Stimulated activated CD8-positive, alpha-beta memory T cell treated with anti-CD3 and anti-CD28 coated beads, Interleukin-15, amount 100 ng/mL, for 24 hours (primary cell): ENCODE measurements around the gene LCK.
"Not testable (repeated sequence)": the region's sequence is repeated elsewhere in the genome, so short reads cannot be mapped to it uniquely, and the experiment has no call there.

ENCODE experiments used
- DNase-seq: peaks from one replicate; pipeline ENCODE4 v3.0.0-alpha.2; 2020; ENCODE audit warnings: low read depth

The LCK gene

DNA sequence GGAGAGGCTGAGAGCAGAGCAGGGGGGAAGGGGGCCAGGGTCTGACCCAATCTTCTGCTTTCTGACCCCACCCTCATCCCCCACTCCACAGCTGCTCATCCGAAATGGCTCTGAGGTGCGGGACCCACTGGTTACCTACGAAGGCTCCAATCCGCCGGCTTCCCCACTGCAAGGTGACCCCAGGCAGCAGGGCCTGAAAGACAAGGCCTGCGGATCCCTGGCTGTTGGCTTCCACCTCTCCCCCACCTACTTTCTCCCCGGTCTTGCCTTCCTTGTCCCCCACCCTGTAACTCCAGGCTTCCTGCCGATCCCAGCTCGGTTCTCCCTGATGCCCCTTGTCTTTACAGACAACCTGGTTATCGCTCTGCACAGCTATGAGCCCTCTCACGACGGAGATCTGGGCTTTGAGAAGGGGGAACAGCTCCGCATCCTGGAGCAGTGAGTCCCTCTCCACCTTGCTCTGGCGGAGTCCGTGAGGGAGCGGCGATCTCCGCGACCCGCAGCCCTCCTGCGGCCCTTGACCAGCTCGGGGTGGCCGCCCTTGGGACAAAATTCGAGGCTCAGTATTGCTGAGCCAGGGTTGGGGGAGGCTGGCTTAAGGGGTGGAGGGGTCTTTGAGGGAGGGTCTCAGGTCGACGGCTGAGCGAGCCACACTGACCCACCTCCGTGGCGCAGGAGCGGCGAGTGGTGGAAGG lies 23.7 kb downstream of the LCK start:
- no peak for DNase-seq

DNA sequence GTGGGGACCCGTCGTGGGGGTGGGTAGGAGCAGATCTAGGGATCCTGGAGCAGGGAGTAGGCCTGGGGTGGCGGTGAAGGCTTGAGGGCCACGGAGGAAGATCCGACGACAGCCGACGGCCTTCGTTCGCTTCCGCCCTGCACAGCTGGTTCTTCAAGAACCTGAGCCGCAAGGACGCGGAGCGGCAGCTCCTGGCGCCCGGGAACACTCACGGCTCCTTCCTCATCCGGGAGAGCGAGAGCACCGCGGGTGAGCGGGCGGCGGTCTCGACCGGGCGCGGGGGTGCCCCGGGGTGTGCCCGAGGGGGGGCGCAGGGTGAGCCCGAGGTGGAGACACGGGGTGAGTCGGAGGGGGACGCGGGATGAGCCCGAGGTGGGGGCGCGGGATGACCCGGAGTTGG lies 24.4 kb downstream of the LCK start:
- no peak for DNase-seq

DNA sequence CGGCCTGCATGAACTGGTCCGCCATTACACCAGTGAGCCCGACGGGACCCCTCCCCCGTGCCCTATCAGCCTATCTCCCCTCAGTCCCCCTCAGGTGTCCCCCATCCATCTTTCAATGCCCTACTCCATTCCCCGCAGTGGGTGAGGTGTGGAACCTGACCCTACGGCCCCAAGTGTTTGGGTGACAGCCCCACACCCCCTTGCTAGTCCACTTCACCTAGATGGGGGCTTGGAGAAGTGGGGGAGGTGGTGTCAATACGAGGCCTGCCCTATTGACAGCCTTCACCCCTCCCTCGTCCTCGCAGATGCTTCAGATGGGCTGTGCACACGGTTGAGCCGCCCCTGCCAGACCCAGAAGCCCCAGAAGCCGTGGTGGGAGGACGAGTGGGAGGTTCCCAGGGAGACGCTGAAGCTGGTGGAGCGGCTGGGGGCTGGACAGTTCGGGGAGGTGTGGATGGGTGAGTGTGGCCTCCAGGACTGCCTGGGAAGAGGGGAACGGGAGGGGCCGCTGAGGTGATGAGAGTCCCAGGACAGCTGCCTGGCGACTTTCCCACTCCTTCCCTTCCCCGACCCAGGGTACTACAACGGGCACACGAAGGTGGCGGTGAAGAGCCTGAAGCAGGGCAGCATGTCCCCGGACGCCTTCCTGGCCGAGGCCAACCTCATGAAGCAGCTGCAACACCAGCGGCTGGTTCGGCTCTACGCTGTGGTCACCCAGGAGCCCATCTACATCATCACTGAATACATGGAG lies 25.1 kb downstream of the LCK start:
- DNase-seq, result no peak

DNA sequence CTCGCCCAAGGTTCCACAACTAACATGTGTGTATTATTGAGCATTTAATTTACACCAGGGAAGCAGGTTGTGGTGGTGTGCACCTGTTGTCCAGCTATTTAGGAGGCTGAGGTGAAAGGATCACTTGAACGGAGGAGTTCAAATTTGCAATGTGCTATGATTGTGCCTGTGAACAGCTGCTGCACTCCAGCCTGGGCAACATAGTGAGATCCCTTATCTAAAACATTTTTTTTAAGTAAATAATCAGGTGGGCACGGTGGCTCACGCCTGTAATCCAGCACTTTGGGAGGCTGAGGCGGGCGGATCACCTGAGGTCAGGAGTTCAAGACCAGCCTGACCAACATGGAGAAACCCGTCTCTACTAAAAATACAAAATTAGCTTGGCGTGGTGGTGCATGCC lies 33.7 kb downstream of the LCK start:
- not testable (repeated sequence) for DNase-seq

- no peak for DNase-seq
Observed at GRCh38 chr1:32285658-32286057, 34.6 kb downstream of the LCK start.

- no peak for DNase-seq
Observed at GRCh38 chr1:32286763-32287162, 35.7 kb downstream of the LCK start.

DNA sequence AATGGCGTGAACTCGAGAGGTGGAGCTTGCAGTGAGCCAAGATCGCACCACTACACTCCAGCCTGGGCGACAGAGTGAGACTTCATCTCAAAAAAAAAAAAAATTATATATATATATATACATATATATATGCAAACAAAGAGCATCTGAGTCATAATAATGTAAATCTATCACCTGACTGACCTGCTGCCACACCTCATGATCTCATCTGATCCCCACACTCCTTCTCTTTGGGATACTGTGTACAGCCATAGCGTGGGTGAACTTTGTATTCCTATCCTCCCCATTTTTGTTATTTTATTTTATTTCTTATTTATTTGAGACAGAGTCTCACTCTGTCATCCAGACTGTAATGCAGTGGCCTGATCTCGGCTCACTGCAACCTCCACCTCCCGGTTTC lies 38.2 kb downstream of the LCK start:
- no peak for DNase-seq

GRCh38 chr1:32291145-32291707 lies 40.2 kb downstream of the LCK start:
- DNase-seq, result no peak

DNA sequence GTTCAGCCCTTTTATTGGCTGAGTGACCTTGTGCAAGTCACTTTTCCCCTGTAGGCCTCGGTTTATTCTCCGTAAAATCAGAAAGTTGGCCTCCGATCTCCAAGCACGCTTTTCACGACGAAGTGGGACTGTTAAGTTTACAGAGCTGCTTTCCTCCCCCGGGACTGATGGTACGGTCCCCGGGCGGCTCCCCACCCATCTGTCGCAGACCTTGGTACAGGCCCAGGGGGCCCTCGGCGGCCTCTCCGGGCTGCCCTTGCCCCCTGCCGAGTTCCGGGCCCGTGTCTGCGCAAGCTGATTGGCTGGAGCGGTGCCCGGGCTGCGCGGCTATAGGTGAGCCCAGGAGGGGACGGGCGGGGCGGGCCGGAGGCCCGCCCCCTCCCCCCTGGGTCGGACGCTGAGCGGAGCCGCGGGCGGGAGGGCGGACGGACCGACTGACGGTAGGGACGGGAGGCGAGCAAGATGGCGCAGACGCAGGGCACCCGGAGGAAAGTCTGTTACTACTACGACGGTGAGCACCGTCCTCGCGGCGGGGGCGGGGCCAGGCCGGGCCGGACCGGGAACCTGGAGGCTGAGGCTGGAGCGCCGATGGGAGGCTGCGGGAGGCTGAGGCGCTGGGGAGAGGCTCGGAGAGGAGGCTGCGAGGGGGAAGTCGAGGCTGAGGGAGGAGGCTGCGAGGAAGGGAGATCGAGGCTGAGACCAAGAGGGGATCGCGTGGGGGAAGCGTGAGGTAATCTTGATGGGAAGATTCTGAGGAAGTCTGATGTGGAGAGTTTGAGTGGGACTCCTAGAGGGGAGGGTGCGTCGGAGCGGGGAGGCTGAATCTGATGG lies 40.9 kb downstream of the LCK start, which contains the start of gene HDAC1:
HDAC1 (plus strand) TSS at position 376 of the 831 bp plus-strand sequence; CDS start at position 463, 87 bp downstream.
- DNase-seq, result peak; percentile 89

GRCh38 chr1:32298211-32298610 lies 47.1 kb downstream of the LCK start:
- not testable (repeated sequence) for DNase-seq

DNA sequence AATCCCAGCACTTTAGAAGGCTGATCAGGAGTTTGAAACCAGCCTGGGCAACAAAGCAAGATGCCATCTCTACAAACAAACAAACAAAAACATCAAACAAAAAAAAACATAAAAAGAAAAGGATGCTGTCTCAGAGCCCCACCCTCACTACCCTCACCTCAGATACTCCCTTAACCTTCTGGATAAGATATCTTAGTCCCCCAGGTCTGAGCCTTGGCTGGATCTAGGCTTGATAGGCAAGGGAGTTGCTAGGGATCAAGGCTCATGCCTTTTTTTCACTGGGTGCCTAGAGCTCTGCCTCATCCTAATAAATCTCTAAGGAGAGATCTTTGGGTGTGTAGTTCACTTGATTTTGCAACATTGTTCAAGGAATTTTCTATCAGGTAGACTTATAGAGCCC lies 48.3 kb downstream of the LCK start:
- DNase-seq, result no peak

DNA sequence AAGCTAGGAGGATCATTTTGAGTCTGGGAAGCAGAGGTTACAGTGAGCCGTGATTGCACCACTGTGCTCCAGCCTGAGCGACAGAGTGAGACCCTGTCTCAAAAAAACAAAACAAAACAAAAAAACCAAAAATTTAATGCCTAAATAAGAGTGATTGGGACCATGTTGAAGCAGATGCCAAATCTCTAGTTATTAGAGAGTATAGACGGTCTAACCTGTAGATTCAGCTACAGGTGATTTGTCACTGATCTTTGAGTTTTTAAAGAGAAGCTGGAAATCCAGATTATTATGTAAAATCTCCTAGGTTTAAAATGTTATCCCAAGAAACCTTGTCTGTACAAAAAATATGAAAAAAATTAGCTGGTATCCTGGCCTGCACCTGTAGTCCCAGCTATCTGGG lies 52.3 kb downstream of the LCK start:
- no peak for DNase-seq

DNA sequence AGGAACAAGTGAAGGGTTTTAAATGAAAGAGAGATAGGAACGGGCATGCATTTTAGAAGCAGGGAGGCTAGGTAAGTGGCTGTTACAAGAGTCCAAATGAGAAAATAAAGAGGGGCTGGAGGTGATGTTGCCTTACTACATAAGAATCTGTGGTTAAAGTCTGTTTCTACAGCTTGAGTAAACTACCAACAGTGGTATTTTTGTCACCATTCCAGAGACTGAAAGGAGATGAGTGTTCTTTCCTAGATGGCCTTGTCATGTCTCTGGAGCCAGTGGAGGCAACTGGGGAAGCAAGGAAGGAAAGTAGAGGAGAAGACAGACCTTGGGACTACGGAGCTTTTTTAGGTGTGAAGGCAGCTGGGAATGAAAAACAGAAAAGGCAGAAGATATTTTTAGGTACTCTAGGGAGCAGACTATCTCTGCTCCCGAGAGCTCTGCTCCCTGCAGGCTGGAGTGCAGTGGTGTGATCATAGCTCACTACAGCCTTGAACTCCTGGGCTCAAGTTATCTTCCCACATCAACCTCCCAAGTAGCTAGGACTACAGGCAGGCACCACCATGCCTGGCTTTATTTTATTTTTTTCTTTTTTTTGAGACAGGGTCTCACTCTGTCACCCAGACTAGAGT lies 53.0 kb downstream of the LCK start:
- DNase-seq, result no peak

GRCh38 chr1:32305310-32305709 lies 54.2 kb downstream of the LCK start:
- DNase-seq, result no peak

- DNase-seq, result no peak
Observed at GRCh38 chr1:32307324-32307723, 56.3 kb downstream of the LCK start.

- no peak for DNase-seq
Observed at GRCh38 chr1:32309960-32310359, 58.9 kb downstream of the LCK start.

DNA sequence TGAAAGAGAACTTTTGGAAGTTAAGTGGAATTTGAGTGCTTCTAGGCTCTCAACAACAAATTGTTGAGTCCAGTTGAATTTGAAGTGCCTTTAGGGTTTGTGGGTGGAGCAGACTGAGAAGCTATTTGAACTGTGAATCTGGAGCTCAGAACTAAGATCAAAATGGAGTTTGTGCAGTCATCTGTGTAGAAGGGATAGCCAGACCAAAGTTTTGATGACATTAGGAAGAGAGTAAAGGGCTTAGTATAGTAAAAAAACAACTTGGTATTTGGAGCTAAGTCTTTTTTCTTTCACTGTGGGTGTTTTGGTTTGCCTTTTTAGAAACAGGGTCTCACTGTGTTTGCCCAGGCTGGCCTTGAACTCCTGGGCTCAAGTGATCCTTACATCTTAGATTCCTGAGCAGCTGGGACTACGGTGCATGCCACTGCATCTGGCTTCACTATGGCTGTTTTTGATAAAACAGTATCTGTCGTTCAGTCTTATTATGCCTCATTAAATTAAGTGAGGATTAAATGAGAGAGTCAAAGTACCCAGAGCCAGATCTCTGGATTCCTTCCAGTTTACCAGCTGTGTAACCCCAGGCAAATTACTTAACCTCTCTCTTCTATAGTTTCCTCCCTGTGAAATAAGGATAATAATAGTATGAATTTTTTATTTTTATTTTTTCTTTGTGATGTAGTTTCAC lies 60.8 kb downstream of the LCK start:
- no peak for DNase-seq

- no peak for DNase-seq
Observed at GRCh38 chr1:32316903-32317277, 65.8 kb downstream of the LCK start.

DNA sequence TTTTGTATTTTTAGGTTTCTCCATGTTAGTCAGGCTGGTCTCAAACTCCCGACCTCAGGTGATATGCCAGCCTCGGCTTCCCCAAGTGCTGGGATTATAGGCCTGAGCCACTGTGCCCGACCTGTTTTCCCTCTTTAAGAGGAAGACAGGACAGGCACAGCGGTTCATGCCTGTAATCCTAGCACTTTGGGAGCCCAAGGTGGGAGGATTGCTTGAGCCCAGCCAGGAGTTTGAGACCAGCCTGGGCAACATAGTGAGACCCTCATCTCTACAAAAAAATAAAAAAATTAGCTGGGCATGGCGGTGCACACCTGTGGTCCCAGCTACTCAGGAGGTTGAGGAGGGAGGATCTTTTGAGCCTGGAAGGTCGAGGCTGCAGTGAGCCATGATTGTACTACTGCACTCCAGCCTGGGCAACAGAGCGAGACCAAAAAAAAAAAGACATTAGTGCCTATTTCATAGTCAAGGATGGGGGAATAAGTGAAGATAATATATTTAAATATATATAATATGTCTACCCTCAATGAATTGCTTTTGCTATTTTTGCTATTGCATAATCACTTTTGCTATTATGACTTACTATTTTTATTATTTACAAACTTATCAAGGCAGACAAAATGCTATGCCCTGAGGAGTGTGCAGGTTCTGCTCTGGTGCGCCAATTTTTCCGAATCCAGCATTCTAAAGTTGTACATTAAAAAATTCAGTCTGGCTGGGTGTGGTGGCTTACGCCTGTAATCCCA lies 67.2 kb downstream of the LCK start:
- no peak for DNase-seq

DNA sequence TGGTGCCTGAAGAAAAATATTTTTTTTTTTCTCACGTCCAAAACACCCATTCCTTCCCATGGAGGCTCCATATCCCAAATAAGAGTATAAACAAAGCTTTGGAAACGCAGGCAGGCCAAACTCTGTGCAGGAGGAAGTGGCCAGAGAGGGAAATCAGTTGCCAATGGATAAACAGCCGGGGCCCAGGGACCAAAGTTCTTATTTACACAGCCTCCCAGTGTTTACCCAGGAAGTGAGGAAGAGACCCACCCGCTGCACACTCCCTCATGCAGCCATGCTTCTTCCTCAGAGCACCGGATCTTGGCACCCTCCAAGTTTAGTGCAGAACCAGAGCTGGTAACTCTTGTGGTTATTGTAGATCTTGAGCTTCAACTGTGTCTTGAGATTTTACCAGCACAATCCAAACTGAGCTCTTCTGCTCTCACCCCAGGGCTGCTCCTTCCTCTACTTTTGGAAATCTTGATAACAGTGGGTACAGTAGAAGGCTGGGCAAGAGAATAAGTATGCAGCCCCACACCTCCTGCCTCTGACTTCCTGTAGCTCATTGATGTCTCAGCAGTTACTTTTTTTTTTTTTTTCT lies 70.7 kb downstream of the LCK start:
- no peak for DNase-seq
